T-helper 22 cell (primary cell): ENCODE data around the gene HOXB6.

ENCODE experiments used
- DNase-seq: peaks from one replicate; pipeline ENCODE4 v3.0.0-alpha.2; 2020; ENCODE audit warnings: low read depth

Gene HOXB6

GRCh38 chr17:48609759-48610281, 5.0 kb upstream of the HOXB6 start:
- no peak for DNase-seq

- DNase-seq = no peak
These were observed 4.2 kb upstream of the HOXB6 start for GRCh38 chr17:48609033-48609432.

DNA sequence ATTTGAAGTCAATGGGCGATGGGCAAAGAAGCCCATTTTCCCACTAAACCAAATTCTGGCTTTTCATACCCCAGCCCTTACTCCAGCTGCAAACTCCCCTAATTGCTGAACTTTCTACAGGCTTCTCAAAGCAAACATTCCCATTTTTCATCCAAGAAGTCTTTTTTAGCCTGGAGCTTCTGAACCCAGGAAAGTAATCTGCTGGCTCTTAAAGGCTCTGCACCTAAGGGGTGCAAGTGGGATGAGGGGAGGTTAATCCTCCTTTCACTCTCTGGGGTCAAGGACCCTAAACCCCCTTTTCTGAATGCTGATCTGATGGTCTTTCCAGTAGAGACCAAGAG, 3.7 kb upstream of the HOXB6 start:
- no peak for DNase-seq

DNA sequence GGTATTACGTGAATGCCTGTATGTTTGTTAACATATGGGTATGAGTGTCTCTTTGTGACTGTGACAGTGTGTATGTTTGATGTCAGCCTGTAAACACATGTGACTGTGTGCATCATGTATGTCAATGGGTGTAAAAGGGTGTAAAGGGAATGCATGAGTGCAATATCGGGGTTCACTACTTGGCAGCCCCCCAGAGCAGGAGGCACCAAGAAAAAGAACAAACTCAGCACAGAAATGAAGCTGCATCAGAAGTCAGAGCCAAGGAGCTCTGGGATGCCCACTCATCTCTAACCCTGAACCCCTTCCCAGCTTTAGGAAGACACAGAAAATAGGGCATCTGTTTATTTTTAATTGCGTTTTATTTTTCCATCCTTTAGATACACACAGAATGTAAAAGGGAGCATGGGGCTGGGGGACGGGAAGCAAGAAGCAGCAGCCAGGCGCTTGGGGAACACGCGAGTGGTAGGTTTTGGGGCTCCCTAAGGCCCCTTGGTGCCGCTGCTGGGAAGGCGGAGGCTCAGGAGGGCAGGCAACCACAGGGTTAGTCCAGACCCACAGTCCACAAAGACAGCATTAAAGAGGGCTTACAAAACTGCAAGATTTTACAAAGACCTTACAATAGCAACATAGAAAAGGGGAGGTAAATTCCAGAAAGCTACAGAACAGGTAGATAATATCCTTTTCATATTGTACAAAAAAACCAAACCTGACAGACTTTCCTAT, 2.3 kb upstream of the HOXB6 start:
- no peak for DNase-seq

DNA sequence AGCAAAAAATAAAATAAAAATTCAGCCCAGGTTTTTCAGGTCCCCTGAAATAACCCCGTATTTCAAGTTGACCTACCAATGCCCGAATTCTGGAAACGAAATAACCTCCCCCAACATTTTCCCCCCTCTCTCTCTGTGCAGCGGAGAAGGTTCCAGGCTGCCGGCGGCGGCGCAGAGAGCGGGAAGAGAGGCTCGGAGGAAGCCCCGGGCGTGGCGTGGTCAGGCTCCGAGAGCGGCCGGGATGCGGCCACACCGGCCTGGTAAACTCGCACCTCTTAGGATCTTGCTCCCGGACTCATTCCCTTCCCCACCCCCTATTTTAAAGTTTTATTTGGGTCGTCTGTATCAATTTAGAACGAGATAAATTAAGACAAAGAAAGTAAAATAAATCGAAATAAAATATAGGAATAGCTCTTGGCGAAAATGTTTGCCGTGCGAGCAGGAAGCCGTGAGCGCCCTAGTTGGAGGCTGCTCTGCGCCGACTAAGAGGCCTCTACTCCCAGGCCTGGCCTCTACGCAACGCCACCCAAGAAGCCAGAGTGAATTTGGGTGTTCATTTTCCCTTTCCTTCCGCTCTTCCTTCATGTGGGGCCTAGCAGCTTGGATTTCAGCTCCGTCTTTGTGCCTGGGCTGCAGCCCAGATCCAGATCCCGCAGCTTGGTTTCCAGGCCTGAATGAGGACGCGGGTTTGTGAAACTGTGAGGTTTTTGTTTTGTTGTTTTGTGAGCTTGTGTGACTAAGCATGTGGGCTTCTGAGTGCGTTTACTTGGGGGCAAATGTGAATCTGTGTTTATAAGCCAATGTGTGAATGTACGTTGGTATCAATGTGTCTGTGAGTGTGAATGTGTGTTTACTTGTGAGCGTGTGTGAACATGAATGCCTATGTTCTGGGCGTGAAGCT, 1.5 kb upstream of the HOXB6 start:
- DNase-seq = no peak

DNA sequence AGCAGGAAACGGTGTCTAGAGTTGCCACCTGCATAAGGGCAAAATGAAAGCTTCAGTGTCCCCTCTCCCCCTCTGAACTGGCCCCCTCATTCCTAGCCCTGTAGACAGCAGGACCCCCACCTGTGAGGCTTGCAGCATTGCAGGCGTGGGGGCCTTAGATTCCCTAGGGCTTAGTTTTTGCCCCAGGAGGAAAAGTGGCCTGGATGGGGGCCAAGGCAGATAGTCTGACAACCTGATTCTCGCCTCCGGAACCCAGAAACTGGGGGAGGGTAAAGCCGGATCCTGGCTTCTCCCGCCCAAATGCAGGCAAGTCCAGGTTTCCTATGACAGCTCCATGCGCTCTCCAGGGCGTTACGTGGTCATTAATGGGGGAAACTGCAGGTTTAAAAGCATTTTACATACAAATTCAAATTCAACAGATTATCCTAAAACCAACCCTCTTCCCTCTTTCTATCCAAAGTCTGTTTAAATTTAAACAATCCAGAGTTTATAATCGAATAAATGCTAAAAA, 678 bp upstream of the HOXB6 start:
- no peak for DNase-seq

GRCh38 chr17:48603959-48604769, 622 bp downstream of the HOXB6 start:
- DNase-seq = no peak

GRCh38 chr17:48601539-48602425, 3.0 kb downstream of the HOXB6 start:
- DNase-seq = no peak

- DNase-seq = no peak
These were observed 3.6 kb downstream of the HOXB6 start for GRCh38 chr17:48601207-48601538.

DNA sequence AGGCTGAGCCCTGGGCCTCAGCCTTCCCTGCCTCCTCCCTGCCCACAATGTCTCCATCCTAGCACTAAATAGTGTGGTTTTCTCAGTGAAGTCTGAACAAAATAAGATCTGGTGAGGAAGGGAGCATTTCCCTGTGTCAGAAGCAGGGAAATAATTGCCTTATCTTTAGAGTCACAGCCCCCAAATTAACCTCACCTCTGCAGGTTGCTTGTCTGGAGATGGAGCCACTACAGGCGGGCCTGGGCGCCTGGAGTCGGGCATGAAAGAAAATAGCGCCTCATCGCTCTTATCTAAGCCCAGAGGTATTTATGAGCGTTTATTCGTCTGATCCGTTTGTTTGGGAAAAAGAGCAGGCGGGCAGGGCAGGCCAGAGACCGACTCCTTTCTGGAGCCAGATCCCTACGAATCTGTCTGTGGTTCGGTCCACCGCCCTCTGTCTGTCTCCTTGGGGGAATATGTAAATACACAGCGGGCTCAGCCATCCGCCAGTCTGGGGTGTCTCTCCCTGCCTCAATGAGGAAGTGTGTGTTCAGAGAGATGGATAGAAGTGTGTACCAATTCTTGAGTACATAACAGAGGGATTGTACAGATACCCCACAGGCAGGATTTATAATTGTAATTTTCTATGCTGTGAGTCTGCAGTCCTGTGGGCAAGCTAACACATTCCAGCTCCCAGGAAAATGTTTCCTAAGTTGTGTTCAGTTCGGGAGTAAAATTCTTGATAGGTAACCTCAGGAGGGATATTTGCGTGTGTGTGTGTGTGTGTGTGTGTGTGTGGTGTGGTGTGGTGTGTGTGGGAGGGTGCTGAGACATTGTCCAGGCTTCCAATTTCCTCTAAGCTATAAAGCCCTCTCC, 4.3 kb downstream of the HOXB6 start:
- no peak for DNase-seq

DNA sequence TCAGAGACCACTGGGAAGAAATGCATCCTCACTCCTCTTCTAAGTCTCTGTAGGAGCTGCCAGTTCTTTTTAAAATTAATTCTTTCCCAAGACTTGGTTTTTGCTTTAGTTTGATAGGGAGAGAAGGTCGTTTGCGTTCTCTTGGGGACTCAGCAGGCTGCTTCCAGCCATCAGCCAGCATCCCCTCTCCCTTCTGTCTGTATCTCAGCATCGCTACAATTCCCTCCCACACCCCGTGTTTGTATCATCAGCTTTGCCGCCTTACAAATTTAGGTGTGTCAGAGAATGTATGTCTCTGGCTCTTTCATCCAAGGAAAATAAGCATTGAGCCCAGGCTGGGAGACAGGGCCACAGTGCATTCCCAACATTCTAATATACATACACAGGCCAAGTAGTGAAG, 5.4 kb downstream of the HOXB6 start:
- no peak for DNase-seq

DNA sequence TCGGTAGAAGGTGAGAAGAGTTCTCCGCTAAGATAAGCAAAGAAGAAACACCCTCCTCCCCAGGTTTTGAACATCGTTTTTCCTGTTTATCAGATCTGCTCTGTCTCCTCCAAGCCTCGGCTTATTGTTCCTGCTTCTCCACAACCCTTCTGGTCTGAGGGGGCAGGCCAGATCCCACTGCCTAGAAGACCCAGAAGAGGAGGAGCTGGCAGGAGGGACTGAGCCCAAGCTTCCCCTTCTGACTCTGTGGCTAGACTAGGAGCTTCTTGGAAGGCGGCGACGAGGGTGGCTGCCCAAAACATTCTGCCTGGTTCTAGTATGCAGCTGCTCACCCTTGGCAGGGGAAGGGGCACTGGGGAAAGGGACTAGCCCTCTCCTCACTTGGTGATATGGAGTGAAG, 6.0 kb downstream of the HOXB6 start:
- no peak for DNase-seq

GRCh38 chr17:48597778-48598631, 6.8 kb downstream of the HOXB6 start:
- DNase-seq = no peak

GRCh38 chr17:48597528-48597777, 7.3 kb downstream of the HOXB6 start:
- DNase-seq = no peak

DNA sequence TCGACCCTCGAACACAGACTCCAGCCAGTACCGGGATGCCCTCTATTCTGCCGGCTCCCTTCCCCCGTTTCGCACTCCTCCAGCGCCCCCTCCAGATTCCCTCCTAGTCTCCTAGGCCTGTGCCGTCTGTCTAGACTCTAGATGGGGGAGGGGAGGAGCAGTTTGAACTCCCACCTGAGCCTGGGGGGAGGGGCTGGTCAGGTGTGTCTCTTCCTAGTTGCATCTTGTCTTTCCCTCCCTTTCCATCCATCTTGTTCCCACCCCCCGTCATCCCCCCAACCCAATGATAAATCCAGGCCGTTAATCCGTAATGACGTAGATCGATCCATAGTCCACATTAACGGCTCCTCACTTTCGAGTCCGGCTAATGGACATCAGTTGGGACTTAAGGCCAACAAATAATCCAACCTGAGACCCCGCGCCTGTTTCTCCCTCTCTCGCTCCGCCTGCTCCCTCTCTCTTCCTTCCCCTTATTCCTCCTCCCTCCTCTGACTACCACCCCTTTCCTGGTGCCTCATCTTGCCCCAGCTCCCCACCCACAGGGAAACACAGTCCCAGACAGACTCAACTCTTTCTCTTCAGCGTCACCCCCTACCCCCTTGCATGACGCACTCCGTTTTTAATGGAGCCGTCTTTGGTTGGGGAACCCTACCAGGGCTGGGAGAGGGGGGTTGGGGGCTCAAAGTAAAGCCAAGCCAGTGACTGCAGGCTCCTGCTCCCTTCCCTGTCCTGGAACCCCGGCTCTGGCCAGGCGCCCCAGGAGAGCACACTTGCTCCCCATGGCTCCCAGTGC, 7.9 kb downstream of the HOXB6 start:
- no peak for DNase-seq

DNA sequence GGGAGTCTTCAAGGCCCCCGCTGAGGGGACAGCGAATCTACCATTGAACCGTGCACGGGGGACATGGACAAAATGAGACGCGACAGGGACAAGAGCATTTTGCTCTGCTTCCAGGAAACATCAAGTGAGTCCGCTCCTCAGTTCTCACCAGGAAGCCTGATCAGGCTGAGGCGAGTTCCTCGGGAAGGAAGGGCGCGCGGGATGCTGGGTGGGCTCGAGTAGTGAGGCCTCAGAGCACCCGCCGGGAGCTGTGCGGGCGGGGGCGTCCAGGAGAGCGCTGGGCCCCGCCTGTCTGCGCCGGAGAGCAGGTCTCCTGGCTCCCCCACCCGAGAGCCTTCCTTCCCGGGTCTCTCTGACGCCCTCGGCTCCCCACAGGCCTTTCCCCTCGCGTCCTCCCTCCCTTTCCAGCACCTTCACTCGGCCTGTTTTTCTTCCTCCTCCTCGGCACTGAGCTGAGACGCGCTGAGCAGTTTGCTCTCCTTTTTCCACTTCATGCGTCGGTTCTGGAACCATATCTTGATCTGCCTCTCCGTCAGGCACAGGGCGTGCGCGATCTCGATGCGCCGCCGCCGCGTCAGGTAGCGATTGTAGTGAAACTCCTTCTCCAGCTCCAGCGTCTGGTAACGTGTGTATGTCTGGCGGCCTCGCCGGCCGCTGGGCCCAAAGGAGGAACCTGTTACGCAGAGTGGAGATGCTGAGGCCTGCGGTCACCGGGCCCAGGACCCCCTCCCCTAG, 8.6 kb downstream of the HOXB6 start:
- DNase-seq = no peak

DNA sequence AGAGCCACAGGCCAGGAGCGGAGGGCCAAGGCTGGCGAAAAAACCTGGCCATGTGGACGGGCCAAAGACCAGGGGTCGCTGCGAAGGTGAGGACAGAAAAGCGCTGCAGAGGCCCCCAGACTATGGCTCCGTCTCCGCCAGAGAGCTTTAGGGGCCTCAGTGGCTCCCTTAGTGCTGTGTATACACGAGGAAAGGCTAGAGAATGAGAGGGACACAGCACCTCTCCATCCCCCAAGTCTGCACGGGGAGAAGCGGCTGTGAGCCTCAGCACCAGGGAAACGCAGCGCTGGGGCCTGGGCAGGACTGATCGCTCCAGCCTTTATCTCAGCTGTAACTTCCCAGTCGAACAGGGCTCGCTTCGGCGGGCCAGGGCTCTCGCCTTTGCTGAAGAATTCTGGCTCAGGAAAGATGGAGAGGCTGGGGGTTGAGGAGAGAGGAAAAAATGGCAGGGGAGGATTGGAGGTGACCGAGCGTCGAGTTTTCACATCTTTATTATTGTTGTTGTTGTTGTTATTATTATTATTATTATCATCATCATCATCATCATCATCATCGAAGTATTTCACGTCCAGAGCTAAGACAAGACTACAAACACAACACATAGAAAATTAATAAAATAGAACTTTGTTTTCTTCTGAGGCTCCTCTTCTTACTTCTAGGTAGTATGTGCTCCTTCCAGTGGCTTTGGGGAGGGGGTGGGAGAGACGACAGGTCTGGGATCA, 9.3 kb downstream of the HOXB6 start:
- no peak for DNase-seq
